HepG2 (cell line): Measurements from ENCODE around the gene ARHGAP26. TPM values are rescaled to one million over a fixed set of nuclear protein-coding genes. Genes with fewer than 3 reads are reported as not detected.

Experiments used
- GFI1 ChIP-seq: sonication (generic); formaldehyde crosslinking; IDR thresholded peaks from 2 replicates; pipeline ENCODE4 v1.5.0; 2020; ENCODE audit warnings: missing genetic modification reagents, mild to moderate bottlenecking, borderline replicate concordance
- MAFF ChIP-seq: IDR thresholded peaks from 2 replicates; pipeline ENCODE4 v1.6.1; 2011; ENCODE audit warnings: low read depth, low read length, improper control_type of control experiment
- MXD1 ChIP-seq: sonication (generic); formaldehyde crosslinking; IDR thresholded peaks from 2 replicates; pipeline ENCODE4 v1.4.0; 2020; ENCODE audit warnings: mild to moderate bottlenecking, missing genetic modification reagents
- NFRKB ChIP-seq: fragments of 450-650 bp; IDR thresholded peaks from 2 replicates; pipeline ENCODE4 v1.6.1; 2017
- PREB ChIP-seq: sonication (generic); formaldehyde crosslinking; IDR thresholded peaks from 2 replicates; pipeline ENCODE4 v1.4.0; 2020; ENCODE audit warnings: missing genetic modification reagents
- SKI ChIP-seq: fragments of 450-650 bp; IDR thresholded peaks from one replicate; pipeline ENCODE4 v1.6.1; 2018; ENCODE audit warnings: mild to moderate bottlenecking; ENCODE audit not compliant: partially characterized antibody
- SMAD3 ChIP-seq: sonication (generic); formaldehyde crosslinking; IDR thresholded peaks from 2 replicates; pipeline ENCODE4 v1.4.0; 2020; ENCODE audit warnings: missing genetic modification reagents
- TFDP2 ChIP-seq: sonication (generic); formaldehyde crosslinking; IDR thresholded peaks from 2 replicates; pipeline ENCODE4 v1.4.0; 2020; ENCODE audit warnings: missing genetic modification reagents
- ZBTB34 ChIP-seq: sonication (generic); formaldehyde crosslinking; IDR thresholded peaks from 2 replicates; pipeline ENCODE4 v1.8.0; 2022; ENCODE audit warnings: mild to moderate bottlenecking, missing genetic modification reagents
- ZNF407 ChIP-seq: sonication (generic); formaldehyde crosslinking; IDR thresholded peaks from one replicate; pipeline ENCODE4 v1.5.1; 2020; ENCODE audit warnings: mild to moderate bottlenecking, missing genetic modification reagents; ENCODE audit errors: not compliant biosample characterization
- ZNF512B ChIP-seq: sonication (generic); formaldehyde crosslinking; IDR thresholded peaks from 2 replicates; pipeline ENCODE4 v1.5.1; 2020; ENCODE audit warnings: missing genetic modification reagents, mild to moderate bottlenecking, borderline replicate concordance
- ZNF879 ChIP-seq: sonication (generic); formaldehyde crosslinking; IDR thresholded peaks from 2 replicates; pipeline ENCODE4 v1.8.1; 2023; ENCODE audit warnings: missing genetic modification reagents
- ZSCAN31 ChIP-seq: sonication (generic); formaldehyde crosslinking; IDR thresholded peaks from 2 replicates; pipeline ENCODE4 v1.5.0; 2020; ENCODE audit warnings: low read depth, mild to moderate bottlenecking, missing genetic modification reagents
- polyA plus RNA-seq, 8 experiments: library from polyadenylated mRNA; depleted of rRNA in 3 of 8; stranded (reverse) in 7 of 8; unstranded in 1 of 8; fragments of >200 nt; fragmentation: Illumina TruSeq in 4 of 8; extraction: Trizol in 4 of 8; gene quantifications; 2 replicates each; pipeline versions ENCODE4 v1.2.1 to v1.2.3, GENCODE V29; 2011 to 2016; ENCODE audit warnings: low read depth in 4 of 8, missing spikeins in 1 of 8, mixed read lengths in 1 of 8; ENCODE audit not compliant: insufficient read depth in 1 of 8
- total RNA-seq, 5 experiments: library from RNA; depleted of rRNA; stranded (reverse); fragments of >200 nt; fragmentation: Illumina TruSeq; extraction: Trizol; gene quantifications; 2 replicates each; pipeline ENCODE4 v1.2.3, GENCODE V29; 2016; ENCODE audit warnings: low read depth in 1 of 5

Gene ARHGAP26
- total and polyA plus RNA-seq, 2 of the 13 experiments (the other 11 are each of a cell fraction or from before 2014, with no cell fraction given): 9.6 to 18.2 TPM

GRCh38 chr5:142820447-142820846 is 50.3 kb downstream of the ARHGAP26 start (continued):
- TF ChIP-seq TFDP2 (CRISPR knock-in tag): no peak
- no peak for TF ChIP-seq MAFF
- TF ChIP-seq SKI: no peak
- TF ChIP-seq MXD1: no peak
- TF ChIP-seq PREB (CRISPR knock-in tag): no peak
- TF ChIP-seq ZBTB34: no peak
- TF ChIP-seq ZNF879 (CRISPR knock-in tag): no peak
- TF ChIP-seq ZNF512B (CRISPR knock-in tag): no peak
- TF ChIP-seq GFI1: no peak
- no peak for TF ChIP-seq NFRKB
- TF ChIP-seq SMAD3: no peak
- TF ChIP-seq ZNF407 (CRISPR knock-in tag): no peak
- no peak for TF ChIP-seq ZSCAN31 (CRISPR knock-in tag)
